GM18951 (cell line): ENCODE results near the gene ADAMTS17.

Experiments used
- POLR2A ChIP-seq: IDR thresholded peaks from 4 replicates; pipeline ENCODE4 v1.6.1; 2011; ENCODE audit warnings: mild to moderate bottlenecking; ENCODE audit not compliant: insufficient read length, insufficient read depth; ENCODE audit errors: extremely low read depth
- in situ Hi-C: fragments of 300-500 bp; cut with MboI; formaldehyde crosslinking; loops from one replicate; pipeline ENCODE4 v1.12.0; 2022; ENCODE audit warnings: low sequenced_read_pairs, mixed read lengths, inconsistent platforms; ENCODE audit not compliant: unreplicated experiment

The ADAMTS17 gene

DNA sequence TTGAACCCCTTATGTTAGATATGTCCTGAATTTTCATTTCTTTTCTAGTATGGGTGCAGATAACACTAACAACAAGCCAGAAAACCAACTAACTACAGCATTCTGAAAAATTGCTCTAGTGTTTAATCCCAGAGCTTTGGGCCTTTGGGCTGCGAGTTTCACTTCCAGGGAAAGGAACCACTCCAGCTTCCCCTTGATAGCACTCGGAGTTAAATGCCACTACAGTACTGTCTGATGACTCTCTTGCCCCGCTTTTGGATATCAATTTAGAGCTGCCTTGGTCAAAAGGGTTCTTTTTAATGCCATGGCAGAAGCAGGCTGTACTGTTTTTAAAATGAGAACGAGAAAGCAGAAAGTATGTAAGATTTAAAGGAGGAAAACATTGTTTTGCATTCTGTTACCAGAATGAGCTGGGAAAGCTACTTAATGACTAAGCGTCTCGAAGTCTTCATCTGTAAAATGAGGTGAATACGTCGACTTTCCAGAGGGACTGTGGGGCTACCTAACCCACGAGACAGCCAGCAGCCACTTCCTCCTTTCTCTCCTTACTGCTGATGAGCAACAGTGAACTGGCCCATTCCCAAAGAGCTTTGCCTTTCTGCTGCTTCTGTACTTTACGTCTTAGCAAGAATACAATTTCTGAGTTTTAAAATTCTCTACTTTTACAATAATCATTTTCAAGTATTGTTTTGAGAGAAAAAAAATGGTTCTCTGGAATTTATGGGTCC lies 309.3 kb downstream of the ADAMTS17 start:
- in situ Hi-C loops, result no loop called here
- no peak for TF ChIP-seq POLR2A

DNA sequence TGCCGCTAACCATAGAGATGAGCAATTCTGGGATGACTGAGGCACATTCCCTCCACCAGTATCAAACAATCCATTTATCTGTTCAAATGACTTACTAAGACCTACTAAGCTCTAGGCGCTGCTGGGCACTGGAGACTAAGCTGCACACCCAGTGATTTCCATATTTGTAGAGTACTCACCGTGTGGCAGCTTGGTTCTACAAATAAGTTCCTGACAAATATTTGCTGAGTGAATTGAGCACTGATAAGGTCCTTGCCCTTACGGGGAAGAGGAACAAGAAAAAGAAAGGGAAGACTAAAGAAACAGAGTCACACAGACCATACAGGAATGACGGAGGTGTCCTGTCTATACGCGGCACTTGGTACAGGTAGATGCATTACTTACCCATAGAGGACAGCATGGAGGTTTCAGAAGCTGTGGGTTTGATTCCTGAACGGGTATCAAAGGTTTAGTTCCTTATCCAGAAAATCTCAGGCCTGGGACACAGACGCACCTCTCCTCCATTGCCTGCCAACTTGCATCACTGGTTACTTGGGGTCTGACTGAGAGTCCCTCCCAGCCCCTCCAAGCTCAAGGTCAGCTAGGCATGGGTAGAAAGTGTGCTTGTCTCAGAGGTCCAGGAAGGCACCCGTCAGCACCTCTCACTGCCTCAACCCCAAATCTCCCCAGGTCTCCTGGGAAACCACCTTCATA lies 310.0 kb downstream of the ADAMTS17 start:
- TF ChIP-seq POLR2A, result no peak
- in situ Hi-C loops, result no loop called here

DNA sequence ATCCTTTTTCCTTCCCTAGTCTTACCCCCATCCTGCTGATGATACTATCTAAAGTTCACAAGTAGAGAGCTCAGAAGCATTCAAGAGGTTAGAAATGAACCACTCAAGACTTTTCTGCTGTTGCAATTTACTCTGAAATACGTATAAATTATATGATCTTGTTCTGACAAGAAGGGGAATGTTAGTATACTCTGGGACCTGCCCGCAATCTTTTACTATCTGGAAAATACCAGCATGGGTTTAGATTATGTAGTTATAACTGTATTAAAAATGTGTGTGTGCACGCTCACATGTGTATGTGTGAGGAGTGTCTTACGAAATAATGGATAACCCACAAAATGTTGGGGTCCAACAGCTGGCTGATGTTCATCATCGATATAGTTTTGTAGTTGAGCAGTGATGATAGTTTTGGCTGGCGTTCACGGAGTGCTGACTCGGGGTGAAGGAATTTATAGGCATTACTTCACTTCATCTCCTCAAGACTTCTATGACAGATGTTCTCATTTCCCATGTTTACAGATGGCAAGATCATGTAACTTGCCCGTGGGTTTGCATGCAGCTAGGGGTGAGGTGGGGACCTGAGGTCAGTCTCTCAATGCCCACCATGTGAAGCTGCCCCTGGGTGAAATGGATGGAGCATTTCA lies 311.1 kb downstream of the ADAMTS17 start:
- in situ Hi-C loops, result no loop called here
- no peak for TF ChIP-seq POLR2A

DNA sequence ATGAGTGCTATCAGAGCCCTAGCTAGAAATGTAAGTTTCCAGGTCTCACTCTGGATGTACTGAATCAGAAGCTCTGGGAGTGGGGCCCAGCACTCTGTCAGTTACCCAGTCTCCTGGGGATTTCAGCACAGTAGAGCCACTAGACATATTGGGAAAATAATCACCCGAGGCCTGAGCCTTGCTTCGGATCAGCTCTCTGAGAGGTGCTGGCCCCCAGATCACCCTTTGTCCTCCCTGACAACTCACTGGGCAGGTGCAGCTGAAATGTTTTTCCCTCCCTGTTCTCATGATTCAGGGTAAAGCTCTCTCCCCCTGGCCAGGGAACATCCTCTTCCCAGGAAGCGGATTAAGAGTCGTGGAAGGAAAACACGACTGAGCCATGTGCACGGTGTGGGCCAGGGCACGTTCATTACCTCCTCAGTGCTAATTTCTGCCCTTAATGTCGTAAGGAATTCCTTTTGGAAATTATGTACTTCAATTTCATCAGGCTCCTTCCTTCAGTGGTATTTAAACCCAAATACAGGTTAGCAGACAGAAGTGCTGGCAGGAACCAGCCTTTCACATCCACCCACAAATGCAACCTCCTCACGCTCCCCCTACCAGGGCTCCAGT lies 311.8 kb downstream of the ADAMTS17 start:
- TF ChIP-seq POLR2A, result no peak
- in situ Hi-C loops, result no loop called here

DNA sequence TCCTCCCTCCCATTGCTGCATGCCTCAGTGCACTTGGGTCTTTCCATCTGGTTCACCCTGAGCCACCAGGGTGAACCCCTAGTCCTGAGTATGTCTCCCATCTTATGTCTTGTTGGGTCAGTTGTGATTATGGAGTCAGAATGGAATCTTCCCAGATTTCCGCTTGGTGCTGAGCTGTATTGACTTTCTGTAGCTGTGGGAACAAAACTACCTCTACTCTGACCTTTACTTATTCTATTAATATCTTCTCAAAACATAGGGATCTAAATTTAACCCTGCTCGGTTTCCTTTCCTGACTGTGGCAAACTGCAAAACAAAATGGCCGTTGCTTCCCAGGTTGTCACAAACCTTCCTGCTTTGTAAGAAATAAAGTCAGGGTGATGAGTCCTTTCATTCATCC lies 312.7 kb downstream of the ADAMTS17 start:
- no peak for TF ChIP-seq POLR2A
- in situ Hi-C loops, result no loop called here

DNA sequence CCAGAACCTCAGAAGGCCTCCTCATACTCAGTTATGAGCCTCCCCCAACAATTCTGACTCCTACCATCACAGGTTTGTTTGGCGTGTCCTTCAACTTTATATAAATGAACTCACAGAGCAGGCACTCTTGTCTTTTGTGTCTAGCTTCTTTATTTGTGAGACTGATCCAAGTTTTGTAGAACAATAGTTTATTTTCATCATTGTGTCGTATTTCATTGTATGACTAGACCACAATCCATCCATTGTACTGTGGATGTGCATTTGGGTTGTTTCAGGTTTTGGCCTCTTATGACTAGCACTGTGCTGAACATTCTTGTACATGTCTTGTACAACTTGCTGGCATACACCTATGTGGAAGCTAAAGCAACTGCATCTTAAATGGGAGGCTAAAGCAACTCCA lies 315.7 kb downstream of the ADAMTS17 start:
- TF ChIP-seq POLR2A, result no peak
- in situ Hi-C loops, result no loop called here

DNA sequence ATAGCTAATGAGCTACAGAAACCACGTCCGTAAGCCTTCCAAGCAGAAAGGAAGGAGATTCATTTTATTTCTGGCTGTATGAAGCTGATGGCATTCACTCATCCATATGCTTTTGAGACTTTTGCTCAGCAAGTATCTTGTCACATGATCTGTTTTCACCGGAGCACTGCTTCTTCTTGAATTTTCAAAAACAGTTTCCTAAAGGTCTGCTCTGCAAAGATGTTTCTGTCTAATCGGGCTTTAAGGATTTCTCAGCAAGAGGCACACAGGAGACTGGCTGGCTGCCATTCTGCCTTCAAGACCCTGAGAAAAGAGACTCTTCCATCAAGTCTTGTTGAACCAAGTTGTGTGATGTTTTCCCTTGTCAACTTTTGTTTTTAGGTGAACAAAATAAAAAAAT lies 319.0 kb downstream of the ADAMTS17 start:
- TF ChIP-seq POLR2A, result no peak
- in situ Hi-C loops, result no loop called here

DNA sequence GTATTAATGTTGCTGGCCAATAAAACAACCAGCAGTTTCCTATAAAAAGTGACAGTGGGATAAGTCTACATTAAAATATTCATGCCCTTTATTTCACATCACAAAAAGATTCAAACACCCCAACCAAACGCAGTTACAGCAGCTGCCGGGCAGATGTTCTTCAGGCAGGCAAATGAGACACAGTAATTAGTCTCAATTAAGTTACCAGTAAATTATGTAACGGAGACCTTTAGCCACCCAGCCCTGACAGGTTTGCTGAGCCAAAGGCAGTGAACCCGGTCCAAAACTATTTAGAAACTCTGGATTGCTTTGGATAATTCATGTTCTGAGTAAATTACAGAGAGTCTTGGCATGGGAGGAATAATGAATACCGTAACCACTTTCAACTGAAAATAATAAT lies 319.4 kb downstream of the ADAMTS17 start:
- in situ Hi-C loops, result no loop called here
- TF ChIP-seq POLR2A, result no peak

DNA sequence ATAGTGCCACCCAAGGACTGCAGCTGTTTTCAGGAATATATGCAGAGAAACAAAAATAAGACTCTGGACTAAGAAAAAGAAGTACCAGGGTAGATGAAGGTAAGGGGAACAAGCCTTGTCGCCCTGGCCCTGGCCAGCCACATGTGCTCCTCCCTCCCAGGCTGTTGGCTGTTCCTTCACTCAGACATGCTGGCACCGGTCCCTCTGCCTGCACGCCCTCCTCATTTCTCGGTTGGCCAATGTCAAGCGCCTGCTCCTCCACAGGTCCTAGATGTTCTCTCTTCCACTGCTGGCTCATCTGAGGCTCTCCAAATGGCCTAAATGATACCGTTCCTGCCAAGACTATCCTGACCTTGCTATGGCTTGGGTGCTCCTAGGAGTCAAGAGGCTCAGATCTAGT lies 320.1 kb downstream of the ADAMTS17 start:
- TF ChIP-seq POLR2A, result no peak
- in situ Hi-C loops, result no loop called here

DNA sequence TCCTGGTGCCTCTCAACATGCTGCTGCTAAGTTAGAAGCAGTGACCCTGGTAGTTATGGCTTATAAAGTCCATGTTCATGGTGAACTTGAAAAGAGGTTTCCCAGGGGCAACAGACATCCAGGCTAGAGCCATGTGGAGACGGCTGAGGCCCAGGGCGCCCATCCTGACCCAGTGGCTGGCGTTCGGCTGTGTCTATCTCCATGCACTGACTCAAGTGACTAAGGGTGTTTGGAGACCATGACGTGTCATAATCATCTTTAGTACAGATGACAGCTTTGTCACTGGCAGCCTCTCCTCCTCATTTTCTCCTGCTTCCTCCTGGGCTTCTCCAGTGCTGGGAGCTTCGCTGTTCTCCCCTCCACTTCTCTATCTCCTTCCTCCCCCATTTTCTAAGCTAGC lies 321.2 kb downstream of the ADAMTS17 start:
- in situ Hi-C loops, result no loop called here
- TF ChIP-seq POLR2A, result no peak

DNA sequence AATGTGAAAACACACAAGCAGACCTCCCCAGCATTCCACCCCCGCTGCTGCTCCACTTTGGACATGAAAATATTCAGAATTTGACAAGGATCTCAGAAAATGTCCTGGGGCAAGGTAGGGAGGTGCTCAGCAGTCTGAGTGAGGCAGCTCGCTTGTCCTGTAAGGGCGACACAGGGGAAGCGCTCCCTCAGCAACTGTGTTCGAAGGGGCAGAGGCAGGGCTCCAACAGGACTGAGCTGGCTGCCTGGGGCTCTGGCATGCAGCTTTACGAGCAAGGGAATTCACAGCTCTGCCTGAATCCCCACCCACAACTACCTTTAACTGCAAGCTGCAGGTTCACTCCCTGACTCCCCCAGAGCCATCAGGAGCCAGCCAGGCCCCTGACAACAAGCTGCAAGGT lies 321.6 kb downstream of the ADAMTS17 start:
- TF ChIP-seq POLR2A, result no peak
- in situ Hi-C loops, result no loop called here

DNA sequence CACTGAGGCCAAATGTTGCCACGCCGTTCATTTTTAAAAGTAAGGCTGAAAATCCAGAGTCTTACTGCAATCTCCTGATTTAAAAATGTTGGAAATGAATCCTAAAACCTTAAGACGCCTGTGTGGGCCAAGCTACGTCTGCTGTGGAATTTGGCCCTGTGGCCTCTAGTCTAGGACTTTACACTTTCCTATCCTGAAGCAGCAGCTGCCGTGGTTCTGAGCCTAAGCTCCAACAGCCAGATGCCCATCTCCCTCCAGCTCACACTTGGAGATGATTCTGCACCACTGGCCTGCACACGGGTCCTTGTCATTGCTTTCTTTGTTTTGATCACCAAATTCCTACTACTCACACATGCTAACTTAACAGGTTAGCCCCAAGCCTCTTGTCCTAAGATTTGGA lies 322.2 kb downstream of the ADAMTS17 start:
- TF ChIP-seq POLR2A, result no peak
- in situ Hi-C loops, result no loop called here

DNA sequence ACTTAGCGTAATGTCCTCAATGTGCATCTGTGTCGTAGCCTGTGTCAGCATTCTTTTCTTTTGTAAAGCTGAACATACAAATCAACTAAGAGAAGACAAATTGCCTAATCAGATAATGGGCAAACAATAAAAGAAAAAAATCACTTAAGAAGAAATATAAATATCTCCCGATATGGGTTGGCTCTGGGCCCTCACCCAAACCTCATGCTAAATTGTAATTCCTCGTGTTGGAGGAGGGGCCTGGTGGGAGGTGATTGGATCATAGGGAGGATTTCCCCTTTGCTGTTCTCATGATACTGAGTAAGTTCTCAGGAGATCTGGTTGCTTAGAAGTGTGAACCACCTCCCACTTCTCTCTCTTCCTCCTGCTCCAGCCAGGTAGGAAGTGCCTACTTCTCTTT lies 323.6 kb downstream of the ADAMTS17 start:
- in situ Hi-C loops, result no loop called here
- no peak for TF ChIP-seq POLR2A
